Body of pancreas (tissue), 2 donors: ENCODE data around the gene MAP3K5. TPM values are rescaled to one million over a fixed set of nuclear protein-coding genes. Genes with fewer than 3 reads are reported as not detected.

Experiments
- small RNA-seq: library from RNA; depleted of rRNA; stranded (forward); fragments of <200 nt; gene quantifications from one replicate; pipeline ENCODE3, GENCODE V24; 2016
- total RNA-seq, 2 donors: library from RNA; depleted of rRNA; stranded (reverse); fragments of >200 nt; gene quantifications; one replicate each; pipeline ENCODE4 v1.1.0, GENCODE V29; 2016

MAP3K5 gene
- total RNA-seq, 2 donors from 2014 or later: 33.7 to 36.9 TPM

Small RNA genes within 50 kb of the gene (small RNA-seq; reads per million reads assigned to genes)
- gene RNA5SP219: not detected

Other genes starting within 250 kb of the MAP3K5 start
- gene MAP7, start 242.1 kb downstream of the MAP3K5 start, total RNA-seq: 10 to 100 TPM; 19.7 to 28.7 TPM
- 10 to 100 TPM in 1 of 2 donors, 1 to 10 TPM in 1; 8.9 to 17.9 TPM for gene PEX7, start 30.1 kb upstream of the MAP3K5 start, total RNA-seq
- not detected for gene SLC35D3, start 129.8 kb upstream of the MAP3K5 start, total RNA-seq